ENCODE measurements around the gene SELENOI. TPM values are rescaled to one million over a fixed set of nuclear protein-coding genes. Genes with fewer than 3 reads are reported as not detected.

SELENOI gene
- total and polyA plus RNA-seq, 10 of the 15 experiments (the other 5 are each of a cell fraction or from before 2014, with no cell fraction given) = 5.2 to 31.4 (median 17.4) TPM

GRCh38 chr2:26355038-26355995 lies 9.4 kb downstream of the SELENOI start:
- WGBS (ENCODE audit: insufficient coverage, insufficient replicate concordance, low lambda C conversion rate, missing lambda C conversion rate) = 79% methylated on average over 9 of the region's 9 CpGs
- CTCF ChIA-PET = interaction anchor here (0.7 to 1.0 kb wide), 2 partner anchors 9 to 80 kb away, joined by 3 to 5 read pairs; partner anchors contain the start of gene ADGRF3
- Histone ChIP-seq H3K4me2 (ENCODE audit: control insufficient read depth, insufficient read depth) (no peak overlapping the region), H3K4me1 (ENCODE audit: control insufficient read depth, insufficient read depth, low read length) (no peaks in the 10 kb centered on the region), H3K79me2 (ENCODE audit: control insufficient read depth, insufficient read depth, low read length) (peaks cover 83% of the 10 kb centered on the region), H4K20me1 (ENCODE audit: control insufficient read depth, insufficient read depth) (no peaks in the 10 kb centered on the region), H3K4me3 (no peak overlapping the region), H3K9me3 (replicated peaks; ENCODE audit: control insufficient read depth, insufficient read depth, low read length) (no peaks in the 10 kb centered on the region), H3K36me3 (ENCODE audit: control insufficient read depth in 2 of 2, insufficient read depth in 2 of 2, low read length in 1 of 2) (peaks cover 0 to 4% of the 10 kb centered on the region in 2 experiments; a peak in 1 of 4 replicates), H3K9ac (ENCODE audit: control insufficient read depth, insufficient read depth, low read length) (no peak overlapping the region), H3K27ac (ENCODE audit: control insufficient read depth, insufficient read depth) (no peak overlapping the region), H3K27me3 (replicated peaks in 1 of 2; ENCODE audit: control insufficient read depth in 2 of 2, insufficient read depth in 2 of 2, low read length in 1 of 2) (no peaks in the 10 kb centered on the region), H2AFZ (ENCODE audit: control insufficient read depth, low read depth, low read length) (no peak overlapping the region)
- intact Hi-C loops (cut with micrococcal nuclease; ENCODE audit: unreplicated experiment) = no loop called here
- DNase-seq (ENCODE audit: low read depth, low spot score) = no peak
- RAD21 ChIA-PET (ENCODE audit: unreplicated experiment) = interaction anchor here (0.6 kb wide), 1 partner anchor 122 kb away, joined by 3 read pairs; the partner anchor contains the start of gene OTOF
- BruUV-seq (replicated peaks) = no TSS peak
- POLR2A ChIA-PET = interaction anchor here (0.6 to 1.5 kb wide), 2 partner anchors 10 to 34 kb away, joined by 4 to 5 read pairs; no protein-coding TSS in a partner anchor
- no peak for FAIRE-seq
- SMC1A ChIA-PET (ENCODE audit: uncharacterized antibody, unreplicated experiment) = interaction anchor here (1.0 to 2.1 kb wide), 4 partner anchors 8 to 29 kb away, joined by 3 to 5 read pairs (median 3); no protein-coding TSS in a partner anchor
- in situ Hi-C loops (cut with MboI) = no loop called here
- TF ChIP-seq BRCA1 (IDR thresholded peaks at IDR 0.05; ENCODE audit: low read depth, low read length) = no peak
- TF ChIP-seq SUPT20H (IDR thresholded peaks at IDR 0.05; ENCODE audit: borderline replicate concordance, control insufficient read depth, low read depth, low read length) = no peak
- TF ChIP-seq ZBTB33 (IDR thresholded peaks at IDR 0.05) = no peak
- no peak for TF ChIP-seq ASH2L (IDR thresholded peaks at IDR 0.05; ENCODE audit: borderline replicate concordance, low read depth)
- no peak for TF ChIP-seq TCF12 (IDR thresholded peaks at IDR 0.05; ENCODE audit: low read depth, low read length)
- TF ChIP-seq KLF5 (IDR thresholded peaks at IDR 0.05; ENCODE audit: partially characterized antibody) = no peak
- TF ChIP-seq, protein P1, sequence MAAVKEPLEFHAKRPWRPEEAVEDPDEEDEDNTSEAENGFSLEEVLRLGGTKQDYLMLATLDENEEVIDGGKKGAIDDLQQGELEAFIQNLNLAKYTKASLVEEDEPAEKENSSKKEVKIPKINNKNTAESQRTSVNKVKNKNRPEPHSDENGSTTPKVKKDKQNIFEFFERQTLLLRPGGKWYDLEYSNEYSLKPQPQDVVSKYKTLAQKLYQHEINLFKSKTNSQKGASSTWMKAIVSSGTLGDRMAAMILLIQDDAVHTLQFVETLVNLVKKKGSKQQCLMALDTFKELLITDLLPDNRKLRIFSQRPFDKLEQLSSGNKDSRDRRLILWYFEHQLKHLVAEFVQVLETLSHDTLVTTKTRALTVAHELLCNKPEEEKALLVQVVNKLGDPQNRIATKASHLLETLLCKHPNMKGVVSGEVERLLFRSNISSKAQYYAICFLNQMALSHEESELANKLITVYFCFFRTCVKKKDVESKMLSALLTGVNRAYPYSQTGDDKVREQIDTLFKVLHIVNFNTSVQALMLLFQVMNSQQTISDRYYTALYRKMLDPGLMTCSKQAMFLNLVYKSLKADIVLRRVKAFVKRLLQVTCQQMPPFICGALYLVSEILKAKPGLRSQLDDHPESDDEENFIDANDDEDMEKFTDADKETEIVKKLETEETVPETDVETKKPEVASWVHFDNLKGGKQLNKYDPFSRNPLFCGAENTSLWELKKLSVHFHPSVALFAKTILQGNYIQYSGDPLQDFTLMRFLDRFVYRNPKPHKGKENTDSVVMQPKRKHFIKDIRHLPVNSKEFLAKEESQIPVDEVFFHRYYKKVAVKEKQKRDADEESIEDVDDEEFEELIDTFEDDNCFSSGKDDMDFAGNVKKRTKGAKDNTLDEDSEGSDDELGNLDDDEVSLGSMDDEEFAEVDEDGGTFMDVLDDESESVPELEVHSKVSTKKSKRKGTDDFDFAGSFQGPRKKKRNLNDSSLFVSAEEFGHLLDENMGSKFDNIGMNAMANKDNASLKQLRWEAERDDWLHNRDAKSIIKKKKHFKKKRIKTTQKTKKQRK (IDR thresholded peaks at IDR 0.05; ENCODE audit: low read depth, low read length) = no peak
- TF ChIP-seq NFYA (IDR thresholded peaks at IDR 0.05; ENCODE audit: borderline replicate concordance, low read depth, low read length) = no peak
- no peak for ATAC-seq
